NCI-H345 (cell line): Measurements from ENCODE around the gene C2CD3.
"Not testable (repeated sequence)": the region's sequence is repeated elsewhere in the genome, so short reads cannot be mapped to it uniquely, and the experiment has no call there.

Experiments
- DNase-seq: peaks from one replicate; lab custom pipeline; 2025; lab: John Stamatoyannopoulos, UW

Gene C2CD3

DNA sequence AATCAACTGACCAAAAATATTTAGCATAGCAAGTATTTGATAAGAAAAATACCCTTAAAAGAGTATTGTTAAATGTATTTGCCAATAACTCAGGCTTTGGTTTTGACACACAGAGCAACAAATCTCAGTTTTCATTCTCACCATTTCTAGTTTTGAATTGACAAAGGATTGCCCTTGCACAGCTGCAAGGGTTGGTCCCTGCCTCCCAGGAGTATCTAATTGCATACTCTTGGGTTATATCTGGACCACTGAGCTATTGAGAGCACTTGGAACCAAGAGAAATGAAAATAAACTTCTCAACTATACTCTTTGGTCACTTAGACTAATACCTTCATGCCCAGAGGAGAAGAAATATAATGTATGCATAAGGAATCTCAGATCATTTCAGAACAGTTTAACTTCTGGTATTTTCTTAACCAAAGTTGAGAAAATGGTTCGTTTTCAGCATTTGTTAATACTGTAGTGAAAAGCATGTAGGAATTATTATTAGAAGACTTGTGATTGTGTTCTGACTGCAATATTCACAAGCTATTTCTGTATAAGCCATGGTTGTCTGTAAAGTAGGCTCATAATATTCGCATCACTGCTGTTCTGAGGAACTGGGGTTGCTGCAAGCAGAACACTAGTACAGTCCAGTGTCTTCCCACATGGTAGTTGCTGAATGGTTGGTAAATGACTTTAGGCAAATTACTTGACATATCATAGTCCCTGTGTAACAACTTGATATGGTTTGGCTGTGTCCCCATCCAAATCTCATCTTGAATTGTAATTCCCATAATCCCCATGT, 7.9 kb downstream of the C2CD3 start:
- DNase-seq, result no peak

DNA sequence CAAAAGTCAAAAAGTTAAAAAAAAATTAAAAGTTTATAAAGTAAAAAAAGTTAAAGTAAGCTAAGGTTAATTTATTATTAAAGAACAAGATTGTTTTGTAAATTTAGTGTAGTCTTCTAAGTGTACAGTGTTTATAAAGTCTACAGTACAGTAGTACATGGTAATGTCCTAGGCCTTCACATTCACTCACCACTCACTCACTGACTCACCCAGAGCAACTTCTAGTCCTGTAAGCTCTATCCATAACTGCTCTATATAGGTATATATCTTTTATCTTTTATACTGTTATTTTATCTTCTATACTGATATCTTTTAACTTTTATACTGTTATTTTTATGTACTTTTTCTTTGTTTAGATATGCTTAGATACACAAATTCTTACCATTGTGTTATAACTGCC, 11.2 kb downstream of the C2CD3 start:
- DNase-seq, result no peak

DNA sequence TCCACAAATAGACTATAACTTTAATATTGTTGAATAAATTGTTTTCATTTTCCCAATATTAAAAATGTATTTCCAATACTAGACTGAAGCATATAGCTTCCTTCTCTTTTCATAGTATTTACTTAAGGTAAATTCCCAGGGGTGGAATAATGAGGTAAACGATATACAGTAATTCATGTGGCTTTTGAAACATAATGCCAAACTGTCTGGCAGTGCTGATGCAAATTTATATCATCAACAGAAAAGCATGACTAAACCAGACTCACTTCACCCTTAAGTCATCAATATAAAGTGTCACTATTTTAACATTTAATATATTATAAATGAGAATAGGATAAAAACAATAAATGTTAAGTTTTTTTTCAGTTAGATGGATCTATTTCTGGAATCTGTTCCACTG, 13.6 kb downstream of the C2CD3 start:
- no peak for DNase-seq

DNA sequence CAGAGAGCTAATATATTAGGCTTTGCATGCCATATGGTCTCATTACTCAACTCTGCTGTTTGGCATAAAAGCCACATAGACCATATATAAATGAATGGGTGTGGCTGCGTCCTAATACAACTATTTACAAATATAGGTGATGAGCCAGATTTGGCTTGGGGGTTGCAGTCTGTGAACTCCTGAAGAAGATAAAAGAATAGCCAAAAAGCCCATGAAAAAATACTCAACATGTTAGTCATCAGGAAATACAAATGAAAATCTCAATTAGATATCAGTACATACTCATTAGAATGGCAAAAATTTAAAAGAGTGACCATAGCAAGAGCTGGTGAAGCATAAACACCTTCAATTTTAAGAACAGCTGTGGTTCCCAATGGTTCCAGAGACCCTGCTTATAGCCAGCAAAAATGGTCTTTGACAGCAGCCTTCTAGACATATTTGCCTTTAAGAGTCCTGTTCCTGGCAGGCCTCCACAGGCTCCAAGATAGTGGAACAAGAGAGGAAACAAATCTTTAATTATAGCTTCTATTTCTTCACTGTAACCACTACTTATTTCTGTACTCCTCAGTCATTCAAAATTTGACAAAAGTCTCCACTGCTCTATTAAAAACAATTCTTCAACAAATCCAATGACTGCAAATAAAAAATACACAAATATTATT, 16.1 kb downstream of the C2CD3 start:
- DNase-seq, result no peak

DNA sequence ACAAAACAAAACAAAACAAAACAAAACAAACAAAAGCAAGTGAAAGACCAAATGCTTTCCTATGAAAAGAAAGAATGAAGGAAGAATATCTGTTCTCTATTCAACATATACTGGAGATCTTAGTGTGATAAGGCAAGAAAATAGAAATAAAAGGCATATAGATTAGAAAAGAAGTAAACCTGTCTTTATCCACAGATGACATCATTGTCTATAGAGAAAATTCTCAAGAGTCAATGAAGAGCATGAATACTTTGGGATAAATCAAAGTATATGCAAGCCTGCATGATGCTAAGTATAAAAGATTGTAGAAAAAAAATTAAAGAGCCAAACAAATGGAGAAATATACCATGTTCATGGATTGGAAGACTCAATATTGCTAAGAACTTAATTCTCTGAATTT, 17.6 kb downstream of the C2CD3 start:
- DNase-seq, result no peak

DNA sequence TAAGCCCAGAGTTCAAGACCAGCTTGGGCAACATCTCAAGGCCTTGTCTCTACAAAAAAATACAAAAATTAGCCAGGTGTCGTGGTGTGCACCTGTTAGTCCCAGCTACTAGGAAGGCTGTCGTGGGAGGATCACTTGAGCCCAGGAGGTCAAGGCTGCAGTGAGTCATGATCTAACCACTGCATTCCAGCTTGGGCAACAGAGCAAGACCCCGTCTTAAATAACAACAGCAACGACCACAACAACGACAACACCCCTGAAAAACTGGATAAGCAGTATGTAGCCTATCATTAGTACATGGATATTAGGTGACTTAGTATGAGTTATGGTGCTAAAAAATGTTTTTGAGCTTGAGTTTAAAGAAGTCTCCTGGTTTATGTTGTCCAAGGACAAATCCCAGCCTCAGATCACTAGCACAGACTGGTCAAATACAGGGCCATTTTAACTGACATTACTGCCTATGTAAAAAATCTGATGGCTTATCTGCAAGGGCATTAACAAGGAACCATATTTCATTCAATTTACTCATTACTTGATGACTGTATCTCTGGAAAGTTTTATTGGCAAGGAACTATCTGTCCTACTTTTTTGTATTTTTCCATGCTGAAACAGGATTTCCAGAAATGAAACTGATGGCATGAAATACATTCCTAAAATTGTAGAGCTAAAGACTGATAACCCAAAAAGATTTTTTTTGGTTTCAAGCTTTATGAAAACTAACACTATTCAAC, 23.4 kb downstream of the C2CD3 start:
- DNase-seq, result no peak

DNA sequence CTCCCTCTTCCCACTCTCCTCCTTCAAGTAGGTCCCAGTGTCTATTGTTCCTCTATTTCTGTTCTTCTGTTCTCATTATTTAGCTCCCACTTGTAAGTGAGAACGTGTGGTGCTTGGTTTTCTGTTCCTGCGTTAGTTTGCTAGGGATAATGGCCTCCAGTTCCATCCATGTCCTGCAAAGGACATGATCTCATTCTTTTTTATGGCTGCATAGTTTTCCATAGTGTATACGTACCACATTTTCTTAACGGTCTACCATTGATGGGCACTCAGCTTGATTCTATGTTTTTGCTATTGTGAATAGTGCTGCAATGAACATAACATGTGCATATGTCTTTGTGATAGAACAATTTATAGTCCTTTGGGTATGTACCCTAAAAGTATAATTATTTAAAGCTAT, 26.2 kb downstream of the C2CD3 start:
- no peak for DNase-seq

DNA sequence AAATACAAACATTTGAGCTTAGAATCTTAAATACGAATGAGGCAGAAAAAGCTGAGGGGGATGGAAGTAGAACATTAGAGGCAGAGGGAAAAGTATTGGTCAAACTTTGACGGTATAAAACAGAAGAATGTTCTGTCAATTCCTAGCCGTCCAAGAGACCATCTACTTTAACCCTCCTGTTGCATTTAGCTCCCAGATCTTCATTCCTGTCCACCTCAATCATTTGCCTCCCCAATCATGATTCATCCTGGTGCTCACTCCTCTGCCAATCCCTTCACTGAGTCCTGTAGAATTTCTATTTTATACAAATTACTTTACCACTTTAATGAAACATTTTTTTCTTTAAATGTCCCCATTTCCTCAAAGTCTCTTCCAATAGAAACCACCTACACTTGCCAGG, 28.2 kb downstream of the C2CD3 start:
- DNase-seq, result no peak

DNA sequence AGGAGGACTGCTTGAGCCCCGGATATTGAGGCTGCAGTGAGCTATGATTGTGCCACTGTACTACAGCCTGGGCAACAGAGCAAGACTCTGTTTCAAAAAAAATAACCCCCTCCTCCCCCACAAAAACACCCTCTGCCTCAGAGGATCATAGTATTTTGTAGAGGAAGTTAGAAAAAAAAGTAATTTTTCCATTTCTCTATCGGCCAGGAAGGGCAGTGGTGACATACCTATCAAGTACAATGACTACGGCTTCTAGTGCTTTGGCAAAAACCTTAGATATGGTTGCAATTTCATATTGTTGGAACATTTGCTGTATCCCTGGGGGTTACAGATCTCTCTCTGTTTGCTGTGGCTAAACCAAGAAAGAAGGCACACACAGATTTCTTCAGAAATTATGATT, 28.9 kb downstream of the C2CD3 start:
- no peak for DNase-seq

DNA sequence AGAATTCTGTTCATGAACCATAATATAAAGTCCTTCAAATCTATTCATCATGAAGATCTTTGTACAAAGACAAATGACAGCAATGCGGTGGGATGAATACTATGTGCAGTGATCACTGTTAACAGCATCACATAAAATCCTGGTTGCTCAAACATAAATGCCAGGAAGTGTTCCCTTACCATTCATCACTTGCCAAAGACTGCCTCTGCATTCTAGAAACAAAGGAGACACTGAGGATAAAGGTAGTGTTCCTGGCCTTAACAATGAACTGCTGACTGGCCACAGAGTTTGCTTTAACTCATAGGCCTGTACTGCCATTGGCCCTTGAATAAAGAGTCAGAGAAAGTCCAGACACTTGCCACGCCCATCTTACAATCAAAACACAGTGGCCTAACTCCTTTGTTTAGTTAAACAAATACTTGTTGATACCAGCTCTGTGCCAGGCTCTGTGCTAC, 29.5 kb downstream of the C2CD3 start:
- DNase-seq, result peak; percentile 19

DNA sequence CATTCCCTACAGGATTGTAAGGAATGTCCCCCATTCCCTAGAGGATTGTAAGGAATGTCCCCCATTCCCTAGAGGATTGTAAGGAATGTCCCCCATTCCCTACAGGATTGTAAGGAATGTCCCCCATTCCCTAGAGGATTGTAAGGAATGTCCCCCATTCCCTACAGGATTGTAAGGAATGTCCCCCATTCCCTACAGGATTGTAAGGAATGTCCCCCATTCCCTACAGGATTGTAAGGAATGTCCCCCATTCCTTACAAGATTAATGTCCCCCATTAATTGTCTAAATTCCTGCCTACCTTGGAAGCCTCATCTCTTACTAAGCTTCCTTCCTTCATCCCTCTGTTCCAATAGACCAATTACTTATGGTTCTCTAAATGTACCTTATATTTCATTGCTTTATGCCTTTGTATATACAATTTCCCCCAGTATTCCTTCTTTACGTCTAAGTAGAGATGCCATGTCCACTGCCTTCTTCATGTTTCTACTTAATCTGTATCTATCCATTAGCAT, 30.8 kb downstream of the C2CD3 start:
- not testable (repeated sequence) for DNase-seq

DNA sequence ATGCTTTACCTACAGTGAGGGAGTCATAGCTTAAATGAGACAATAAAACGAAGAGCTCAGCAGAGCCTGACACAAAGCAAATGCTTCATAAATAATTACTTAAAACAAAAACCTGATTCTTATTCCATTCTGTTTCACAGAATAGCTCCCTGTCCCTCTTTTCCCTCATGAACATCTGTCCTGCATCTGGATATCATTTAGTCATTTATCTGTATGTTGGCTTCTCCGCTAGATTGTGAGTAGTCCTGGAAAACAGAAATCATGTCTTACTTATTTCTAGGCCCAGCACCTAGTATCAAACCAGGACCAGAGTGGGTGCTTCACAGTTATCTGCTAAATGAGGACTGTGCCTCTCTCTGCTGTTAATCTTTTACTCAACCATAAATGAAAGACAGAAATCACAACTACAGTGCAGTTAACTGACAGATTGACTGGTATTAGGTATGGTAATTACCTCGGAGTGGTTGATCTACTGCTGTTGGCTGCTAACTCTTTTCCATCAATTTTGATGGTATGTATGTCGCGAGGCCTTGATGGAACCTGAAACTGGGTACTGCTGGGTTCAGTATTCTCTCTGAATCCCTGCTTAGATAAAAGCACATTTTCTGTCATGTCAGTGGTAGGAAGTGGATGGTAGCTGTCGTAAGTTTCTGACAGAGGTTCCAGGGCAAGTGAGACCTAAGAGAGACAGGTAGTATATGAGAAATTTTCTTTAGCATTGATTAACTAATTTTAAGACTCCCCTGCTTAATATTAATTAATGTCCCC, 31.5 kb downstream of the C2CD3 start:
- no peak for DNase-seq

DNA sequence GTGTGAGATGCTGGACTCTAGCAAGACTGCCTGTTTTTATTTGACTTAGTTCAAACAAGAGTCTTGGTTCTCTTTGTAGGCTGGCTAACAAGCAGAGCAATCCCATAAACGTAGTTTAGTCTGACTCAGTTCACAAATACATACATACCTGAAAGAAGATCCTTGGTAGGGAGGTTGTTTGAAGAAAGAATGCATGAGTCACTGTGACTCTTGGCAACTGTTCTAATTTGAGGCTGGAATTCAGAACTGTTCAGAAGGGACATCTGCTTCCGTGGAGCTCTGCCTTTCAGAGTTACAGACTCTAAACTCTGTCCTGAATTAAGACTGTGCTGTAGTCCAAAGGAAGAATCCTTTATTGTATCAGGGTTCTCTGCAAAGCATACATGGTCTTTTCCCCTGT, 32.2 kb downstream of the C2CD3 start:
- no peak for DNase-seq

DNA sequence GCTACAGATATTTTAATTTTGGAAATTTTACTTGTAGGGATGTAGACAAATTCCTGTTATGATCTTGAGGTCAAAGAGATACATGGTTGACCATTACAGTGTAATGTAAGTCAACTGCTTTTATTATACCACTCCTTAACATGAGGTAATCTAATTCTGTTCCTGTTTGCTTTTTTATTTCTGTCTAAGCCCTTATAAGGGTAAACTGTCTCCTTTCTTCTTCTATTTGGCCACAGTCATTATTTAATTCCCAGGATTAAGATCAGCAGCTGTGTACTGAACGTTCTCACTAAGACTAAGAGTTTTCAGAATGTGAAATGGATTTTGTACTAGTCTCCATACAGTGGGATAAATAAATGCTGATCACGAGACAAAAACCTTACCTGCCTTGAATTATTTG, 32.8 kb downstream of the C2CD3 start:
- no peak for DNase-seq

DNA sequence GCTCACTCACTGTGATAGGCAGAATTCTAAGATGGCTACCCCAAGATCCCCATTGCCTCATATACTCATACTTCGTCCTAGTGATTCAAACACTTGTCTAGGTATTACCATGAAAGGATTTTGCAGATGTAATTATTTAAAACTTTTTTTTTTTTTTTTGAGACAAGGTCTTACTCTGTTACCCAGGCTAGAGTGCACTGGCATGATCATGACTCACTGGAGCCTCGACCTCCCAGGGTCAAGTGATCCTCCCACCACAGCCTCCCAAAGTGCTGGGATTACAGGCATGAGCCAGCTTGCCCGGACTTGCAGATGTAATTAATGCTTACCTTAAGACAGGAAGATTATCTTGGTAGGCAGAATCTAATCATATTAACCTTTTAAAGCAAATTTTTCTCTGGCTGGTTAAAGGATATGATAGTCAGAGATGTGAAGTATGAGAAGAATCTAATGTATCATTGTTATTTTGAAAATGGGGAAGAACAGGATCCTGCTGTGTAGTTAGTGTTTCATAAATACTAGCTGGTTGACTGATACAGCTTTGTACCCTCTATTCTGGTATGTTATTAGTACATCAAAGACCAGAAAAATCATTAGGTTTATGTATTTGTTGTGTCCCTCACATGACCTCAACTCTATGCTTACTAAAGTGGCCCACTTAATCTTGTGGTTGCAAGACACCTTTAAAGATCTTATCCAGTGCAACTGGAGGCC, 35.5 kb downstream of the C2CD3 start:
- no peak for DNase-seq

DNA sequence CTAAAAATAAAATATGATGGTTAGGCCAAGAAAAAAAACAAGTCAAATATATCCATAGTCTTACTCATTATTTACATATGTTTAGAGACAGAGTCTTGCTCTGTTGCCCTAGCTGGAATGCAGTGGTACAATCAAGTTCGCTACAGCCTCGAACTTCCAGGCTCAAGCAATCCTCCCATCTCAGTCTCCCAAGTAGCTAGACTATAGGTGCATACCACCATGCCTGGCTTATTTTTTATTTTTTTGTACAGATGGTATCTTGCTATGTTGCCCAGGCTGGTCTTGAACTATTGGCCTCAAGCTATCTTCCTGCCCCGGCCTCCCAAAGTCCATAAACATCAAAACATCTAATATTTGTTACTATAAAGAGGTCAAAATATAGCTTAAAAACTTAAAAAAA, 36.1 kb downstream of the C2CD3 start:
- no peak for DNase-seq

DNA sequence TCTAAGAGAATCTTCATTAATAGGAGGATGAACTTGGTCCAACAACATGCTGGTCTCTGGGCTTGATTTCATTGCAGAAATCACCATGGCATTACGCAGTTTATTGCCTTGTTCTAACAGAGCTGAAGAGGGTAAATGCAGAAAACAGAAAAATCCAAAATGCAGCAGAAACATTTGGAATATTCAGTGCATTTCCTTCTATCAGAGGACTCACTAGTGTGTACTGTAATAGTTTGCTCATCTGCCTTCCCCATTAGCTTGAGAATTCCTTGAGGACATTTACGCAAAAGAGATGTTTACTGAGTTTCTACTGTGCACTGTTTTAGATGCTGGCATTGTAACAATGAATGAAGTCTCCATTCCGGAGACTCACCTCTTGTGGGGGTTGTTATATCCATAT, 37.4 kb downstream of the C2CD3 start:
- no peak for DNase-seq

DNA sequence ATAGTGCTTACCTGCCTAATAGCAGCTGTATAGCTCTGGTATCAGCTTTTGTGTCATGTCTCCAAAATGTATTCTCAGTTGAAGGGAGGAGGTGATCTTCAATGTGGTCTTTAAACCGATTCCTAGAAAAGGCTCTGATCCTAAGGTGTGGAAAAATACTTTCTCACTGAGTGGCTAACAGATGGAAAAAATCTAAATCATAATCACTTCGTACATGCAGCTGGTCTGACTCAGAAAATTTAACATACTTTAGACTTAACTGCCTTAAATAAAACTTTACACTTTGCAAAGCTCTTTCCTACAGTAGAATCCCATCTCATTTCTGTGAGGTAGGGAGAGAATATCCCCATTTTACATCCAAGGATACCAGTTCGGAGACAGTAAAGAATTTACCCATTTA, 38.0 kb downstream of the C2CD3 start:
- DNase-seq, result no peak

DNA sequence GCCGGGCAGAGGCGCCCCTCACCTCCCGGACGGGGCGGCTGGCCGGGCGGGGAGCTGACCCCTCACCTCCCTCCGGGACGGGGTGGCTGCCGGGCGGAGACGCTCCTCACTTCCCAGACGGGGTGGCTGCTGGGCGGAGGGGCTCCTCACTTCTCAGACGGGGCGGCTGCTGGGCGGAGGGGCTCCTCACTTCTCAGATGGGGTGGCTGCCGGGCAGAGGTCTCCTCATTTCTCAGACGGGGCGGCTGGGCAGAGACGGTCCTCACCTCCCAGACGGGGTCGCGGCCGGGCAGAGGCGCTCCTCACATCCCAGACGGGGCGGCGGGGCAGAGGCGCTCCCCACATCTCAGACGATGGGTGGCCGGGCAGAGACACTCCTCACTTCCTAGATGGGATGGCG, 41.7 kb downstream of the C2CD3 start:
- DNase-seq, result not testable (repeated sequence)

DNA sequence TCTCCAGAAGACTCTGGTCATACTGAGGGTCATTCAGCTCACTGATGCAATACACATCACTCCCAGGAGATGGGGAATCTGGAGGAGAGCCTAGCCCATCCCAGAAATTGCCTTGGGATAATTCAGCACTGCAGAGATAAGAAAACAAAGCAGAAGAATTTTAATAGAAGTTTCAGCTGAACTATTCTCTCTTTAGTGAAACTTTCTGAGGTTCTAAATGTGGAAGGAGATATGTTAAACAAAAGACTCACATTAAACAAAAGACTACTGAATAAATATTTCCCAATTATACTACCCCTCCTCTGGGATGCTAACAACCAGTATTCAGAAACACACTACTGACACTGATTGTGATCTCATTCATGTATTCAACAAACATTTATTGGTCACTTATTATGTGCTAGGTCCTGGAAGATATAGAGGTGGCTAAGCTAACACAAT, 47.8 kb downstream of the C2CD3 start:
- DNase-seq, result no peak

DNA sequence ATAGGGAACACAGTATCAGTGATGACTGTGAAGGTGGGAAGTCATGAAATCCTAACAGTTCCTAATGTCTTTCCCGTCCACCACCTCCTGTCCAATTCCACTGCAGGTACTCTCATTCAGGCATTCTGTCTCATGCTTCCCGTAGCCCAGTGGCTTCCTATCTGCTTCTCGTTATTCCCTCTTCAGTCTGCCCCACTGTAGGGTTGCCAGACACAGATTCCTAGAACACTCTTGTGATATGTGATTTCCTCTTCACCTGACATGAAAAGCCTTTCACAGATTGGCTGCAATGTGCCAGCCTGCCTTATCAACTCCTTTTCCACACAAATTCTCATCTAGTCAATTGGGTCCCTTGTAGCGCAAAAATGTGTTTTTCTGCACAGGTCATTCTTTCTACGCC, 49.0 kb downstream of the C2CD3 start:
- DNase-seq, result no peak
